Measurements from ENCODE around the gene TMEM156.
"Not testable (repeated sequence)": the region's sequence is repeated elsewhere in the genome, so short reads cannot be mapped to it uniquely, and the experiment has no call there.

Gene TMEM156

DNA sequence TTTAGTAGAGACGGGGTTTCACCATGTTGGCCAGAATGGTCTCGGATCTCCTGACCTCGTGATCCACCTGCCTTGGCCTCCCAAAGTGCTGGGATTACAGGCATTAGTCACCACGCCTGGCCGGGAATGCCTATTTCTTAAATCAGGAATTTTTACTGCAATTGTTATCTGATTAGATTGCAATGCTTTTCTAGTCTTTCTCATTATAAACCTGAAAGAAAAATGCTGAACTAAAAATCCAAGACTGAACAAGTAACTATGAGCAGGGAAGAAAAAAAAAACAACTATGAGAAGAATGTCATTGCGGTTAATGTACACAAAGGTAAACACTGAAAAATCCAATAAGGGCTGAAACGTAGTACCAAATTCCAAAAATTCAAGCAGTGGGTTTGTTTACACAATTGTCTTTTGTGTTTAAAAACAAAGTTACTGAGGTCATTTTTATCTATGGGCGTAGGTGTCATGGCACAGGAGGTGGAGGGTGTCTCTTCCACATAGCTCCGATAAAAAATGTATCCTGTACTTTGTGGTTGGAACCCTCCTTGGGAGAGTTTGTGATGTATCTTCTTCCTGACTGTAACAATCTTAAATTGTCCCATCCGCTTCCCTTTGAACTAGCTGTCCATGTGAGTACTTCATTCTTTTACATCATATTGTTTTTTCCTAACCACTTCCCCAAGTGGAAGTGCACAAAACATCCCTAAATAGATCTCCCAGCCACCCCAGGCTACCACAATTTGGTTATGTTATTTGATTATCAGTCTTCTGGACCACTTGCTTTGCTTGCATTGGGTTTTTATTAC lies 11.1 kb upstream of the TMEM156 start:
- no peak for DNase-seq

- DNase-seq = no peak
Measured at GRCh38 chr4:39042366-39042765, 10.2 kb upstream of the TMEM156 start.

DNA sequence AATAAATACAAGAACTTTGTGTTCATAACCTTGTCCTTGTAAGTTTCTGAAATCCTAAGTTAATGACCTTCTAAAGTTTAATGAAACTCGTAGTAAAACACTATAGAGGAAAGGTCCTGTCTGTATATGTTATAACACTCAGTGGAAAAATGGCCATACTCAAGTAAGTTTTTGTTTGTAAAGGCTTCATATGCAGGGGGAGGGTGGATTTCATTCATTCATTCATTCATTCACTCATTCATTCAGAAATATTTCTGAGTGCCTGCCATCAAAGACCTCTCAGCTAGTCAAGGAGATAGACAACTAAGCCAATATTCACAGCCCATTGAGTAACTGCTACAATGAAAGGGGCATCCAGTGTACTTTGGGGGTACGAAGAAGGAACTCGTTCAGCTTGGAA lies 6.9 kb upstream of the TMEM156 start:
- DNase-seq = no peak

DNA sequence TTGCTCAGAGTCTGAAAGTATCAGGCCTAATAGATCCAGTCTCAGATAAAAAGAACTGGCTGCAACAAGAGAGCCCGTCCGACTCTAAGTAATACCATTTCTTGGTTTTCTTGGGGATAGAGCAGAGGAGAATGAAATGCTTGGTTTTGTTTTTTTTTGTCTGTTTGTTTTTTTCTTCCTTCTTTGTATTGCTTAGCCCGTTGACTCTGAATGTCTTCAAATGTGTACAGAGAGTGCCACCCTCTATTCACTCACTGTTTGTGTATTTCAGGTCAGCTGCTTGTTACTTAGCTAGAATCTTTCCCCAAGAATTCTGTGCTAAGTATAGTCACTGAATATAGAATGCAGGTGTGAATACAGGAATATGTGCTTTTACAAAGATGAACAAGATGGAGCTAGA lies 5.7 kb upstream of the TMEM156 start:
- DNase-seq = no peak

GRCh38 chr4:39037491-39037825 lies 5.2 kb upstream of the TMEM156 start:
- no peak for DNase-seq

GRCh38 chr4:39036172-39036571 lies 4.0 kb upstream of the TMEM156 start:
- DNase-seq = no peak

- DNase-seq = not testable (repeated sequence)
Measured at GRCh38 chr4:39031590-39032020, 604 bp downstream of the TMEM156 start.

DNA sequence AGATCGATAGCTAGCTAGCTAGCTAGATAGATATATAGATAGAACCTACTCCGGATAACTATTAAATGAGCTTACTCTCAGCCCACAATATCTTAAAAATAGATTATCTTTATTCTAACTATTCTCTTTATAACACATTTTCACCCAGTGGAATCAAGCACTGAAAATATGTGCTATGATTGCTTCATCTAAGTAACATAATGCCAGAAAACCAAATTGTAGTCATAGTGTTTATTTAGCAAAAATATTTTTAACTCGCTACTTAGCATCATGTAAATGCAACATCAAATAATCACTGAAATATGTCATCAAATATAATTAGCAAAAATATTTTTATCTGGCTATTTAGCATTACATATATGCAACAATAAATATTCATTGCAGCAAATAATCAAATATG lies 1.5 kb downstream of the TMEM156 start:
- DNase-seq = no peak

- DNase-seq = no peak
Measured at GRCh38 chr4:39029752-39030694, 2.2 kb downstream of the TMEM156 start.

GRCh38 chr4:39026096-39026495 lies 6.1 kb downstream of the TMEM156 start:
- DNase-seq = no peak

GRCh38 chr4:39025552-39026085 lies 6.6 kb downstream of the TMEM156 start:
- no peak for DNase-seq

DNA sequence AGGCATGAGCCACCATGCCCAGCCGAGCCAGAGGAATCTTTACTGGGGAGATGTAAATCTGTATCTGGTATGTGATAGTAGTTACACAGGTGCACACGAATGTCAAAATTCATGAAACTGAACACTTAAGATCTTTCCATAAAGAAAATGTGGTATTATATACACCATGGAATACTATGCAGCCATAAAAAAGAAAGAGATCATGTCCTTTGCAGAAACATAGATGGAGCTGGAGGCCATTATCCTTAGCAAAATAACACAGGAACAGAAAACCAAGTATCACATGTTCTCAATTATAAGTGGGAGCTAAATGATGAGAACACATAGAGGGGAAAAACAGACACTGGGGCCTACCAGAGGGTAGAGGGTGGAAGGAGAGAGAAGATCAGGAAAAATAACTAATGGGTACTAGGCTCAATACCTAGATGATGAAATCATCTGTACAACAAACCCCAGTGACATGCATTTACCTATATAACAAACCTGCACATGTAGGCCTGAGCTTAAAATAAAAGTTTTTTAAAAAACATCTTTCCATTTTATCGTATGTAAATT lies 7.8 kb downstream of the TMEM156 start:
- no peak for DNase-seq

DNA sequence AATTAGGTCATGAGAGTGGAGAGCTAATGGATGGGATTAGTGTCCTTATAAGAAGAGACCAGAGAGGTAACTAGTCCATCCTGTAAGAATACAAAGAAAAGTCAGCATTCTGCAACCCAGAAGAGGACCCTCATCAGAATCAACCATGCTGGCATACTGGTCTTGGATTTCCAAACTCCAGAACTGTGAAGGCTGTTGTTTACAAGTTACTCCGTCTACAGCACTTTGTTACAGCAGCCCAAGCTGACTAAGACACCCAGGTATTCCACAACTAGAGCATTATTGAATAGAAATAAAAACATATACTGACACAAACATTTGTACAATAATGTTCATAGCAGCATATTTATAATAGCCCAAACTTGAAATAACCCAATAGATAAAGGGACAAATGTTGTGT lies 9.2 kb downstream of the TMEM156 start:
- DNase-seq = no peak

DNA sequence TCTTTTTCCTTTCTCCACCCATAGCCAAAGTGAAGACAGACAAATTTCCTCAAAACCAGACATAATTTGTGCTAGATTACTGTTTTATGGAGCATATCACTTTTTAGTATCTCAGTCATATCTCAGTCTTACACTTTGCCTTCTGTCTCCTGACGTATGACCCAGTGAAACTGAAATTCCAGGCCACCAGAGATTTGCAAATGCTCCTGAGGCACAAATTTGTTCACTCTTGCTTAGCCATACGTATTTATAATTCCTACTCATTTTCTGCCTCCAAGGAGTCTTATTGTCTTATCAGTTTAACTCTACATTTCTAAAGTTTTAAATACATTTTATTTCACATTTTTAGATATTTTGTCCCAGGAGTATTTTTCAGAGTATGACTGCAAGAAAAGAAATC lies 10.0 kb downstream of the TMEM156 start:
- DNase-seq = no peak

DNA sequence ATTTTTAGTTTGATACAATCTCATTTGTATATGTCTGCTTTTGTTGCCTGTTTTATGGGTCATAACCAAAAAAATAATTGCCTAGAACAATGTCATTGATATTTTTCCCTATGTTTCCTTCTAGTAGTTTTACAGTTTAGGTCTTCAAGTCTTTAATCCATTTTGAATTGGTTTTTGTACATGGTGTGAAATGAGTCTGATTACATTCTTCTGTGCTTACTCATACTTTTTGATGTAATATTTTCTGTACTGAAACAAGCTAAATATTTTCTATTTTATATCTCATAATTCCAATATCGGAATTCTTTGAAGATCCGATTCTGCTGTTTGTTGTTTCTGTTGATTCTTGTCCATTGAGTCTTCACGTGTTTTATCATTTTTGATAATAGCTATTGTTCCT lies 10.6 kb downstream of the TMEM156 start:
- DNase-seq = no peak

- DNase-seq = no peak
Measured at GRCh38 chr4:39020130-39020529, 12.1 kb downstream of the TMEM156 start.

- no peak for DNase-seq
Measured at GRCh38 chr4:39014028-39014427, 18.2 kb downstream of the TMEM156 start.

DNA sequence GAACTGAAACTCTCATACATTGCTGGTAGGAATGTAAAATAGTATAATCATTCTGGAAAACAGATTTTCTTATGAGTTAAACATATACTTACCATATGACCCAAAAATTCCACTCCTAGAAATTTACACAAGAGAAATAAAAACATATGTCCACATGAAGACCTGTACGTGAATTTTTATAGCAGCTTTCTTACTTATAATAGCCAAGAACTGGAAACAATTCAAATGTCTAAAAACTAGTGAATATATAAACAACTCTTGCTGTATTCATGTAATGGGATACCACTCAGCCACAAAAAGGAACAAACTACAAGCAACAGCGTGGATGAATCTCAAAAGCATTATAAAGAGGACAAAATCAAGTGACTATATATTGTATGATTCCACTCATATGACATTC lies 27.5 kb downstream of the TMEM156 start:
- DNase-seq = no peak

DNA sequence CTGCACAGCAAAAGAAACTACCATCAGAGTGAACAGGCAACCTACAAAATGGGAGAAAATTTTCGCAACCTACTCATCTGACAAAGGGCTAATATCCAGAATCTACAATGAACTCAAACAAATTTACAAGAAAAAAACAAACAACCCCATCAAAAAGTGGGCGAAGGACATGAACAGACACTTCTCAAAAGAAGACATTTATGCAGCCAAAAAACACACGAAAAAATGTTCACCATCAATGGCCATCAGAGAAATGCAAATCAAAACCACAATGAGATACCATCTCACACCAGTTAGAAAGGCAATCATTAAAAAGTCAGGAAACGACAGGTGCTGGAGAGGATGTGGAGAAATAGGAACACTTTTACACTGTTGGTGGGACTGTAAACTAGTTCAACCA lies 30.2 kb downstream of the TMEM156 start:
- DNase-seq = not testable (repeated sequence)

DNA sequence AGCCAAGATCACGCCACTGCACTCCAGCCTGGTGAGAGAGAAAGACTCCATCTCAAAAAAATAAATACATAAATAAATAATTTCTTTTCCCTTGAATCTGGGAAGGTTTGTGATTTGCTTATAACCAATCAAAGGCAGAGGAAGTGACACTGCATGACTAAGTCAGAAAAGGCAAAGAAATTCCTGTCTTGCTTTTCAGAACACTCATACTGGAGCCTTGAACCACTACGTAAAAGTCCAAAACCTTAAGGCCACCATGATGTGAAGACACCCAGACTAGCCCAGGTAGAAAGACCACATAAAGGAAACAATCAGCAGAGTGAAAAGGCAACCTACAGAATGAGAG lies 36.6 kb downstream of the TMEM156 start:
- no peak for DNase-seq

DNA sequence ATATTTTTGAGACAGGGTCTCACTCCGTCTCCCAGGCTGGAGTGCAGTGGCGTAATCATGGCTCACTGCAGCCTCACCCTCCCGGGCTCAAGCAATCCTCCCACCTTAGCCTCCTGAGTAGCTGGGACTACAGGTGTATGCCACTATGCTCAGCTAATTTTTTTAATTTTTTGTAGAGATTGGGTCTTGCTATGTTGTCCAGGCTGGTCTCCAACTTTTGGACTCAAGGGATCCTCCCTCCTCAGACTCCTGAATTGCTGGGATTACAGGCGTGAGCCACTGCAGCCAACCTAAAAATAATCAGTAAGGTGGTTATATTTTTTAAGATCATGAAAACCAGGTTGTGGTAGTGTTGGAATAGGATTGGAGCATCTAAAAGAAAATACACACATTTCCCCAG lies 38.1 kb downstream of the TMEM156 start:
- no peak for DNase-seq

GRCh38 chr4:38993683-38994082 lies 38.5 kb downstream of the TMEM156 start:
- no peak for DNase-seq

- no peak for DNase-seq
Measured at GRCh38 chr4:38990241-38990640, 42.0 kb downstream of the TMEM156 start.

DNA sequence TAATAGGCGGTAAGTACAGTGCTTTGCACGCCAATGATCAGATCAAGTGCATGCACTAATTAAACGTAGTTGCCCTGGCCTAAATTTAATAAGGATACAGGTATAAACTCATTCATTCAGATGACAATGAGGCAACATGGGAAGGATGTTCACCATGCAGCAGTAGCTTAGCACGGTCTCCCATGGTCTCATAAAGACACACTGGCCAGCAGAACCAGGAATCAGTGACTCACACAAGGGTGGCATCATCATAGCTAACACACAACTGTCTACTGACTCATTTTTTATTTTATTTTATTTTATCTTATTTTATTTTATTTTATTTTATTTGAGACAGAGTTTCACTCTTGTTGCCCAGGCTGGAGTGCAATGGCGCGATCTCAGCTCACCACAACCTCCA lies 42.7 kb downstream of the TMEM156 start:
- no peak for DNase-seq
